ENCODE results near the gene BANK1.

DNA sequence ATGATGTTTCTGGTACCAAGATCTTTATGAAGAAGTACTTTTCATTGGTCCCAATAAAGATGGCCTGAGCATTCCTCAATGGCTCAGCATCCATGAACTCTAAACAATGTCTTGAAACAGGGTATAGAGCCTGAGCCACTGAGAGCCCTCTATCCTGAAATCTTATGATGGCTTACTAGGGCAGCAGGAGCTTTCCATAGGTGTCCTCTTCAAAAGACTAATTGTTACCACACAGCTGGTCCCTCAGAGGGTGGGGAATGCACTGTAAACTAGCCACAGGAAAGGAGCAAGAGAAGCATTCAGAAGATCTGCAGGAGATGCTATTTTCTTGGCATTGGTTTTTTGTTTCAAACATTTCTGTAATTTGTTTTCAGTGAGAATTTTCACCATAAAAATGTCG lies 5.6 kb upstream of the BANK1 start:
- TF ChIP-seq POLR2AphosphoS5 (IDR thresholded peaks at IDR 0.05; ENCODE audit: low read depth, low read length) (no peak), TCF7L2 (IDR thresholded peaks at IDR 0.05; ENCODE audit: low read depth, low read length) (no peak)
- TF ChIP-seq, protein P1, sequence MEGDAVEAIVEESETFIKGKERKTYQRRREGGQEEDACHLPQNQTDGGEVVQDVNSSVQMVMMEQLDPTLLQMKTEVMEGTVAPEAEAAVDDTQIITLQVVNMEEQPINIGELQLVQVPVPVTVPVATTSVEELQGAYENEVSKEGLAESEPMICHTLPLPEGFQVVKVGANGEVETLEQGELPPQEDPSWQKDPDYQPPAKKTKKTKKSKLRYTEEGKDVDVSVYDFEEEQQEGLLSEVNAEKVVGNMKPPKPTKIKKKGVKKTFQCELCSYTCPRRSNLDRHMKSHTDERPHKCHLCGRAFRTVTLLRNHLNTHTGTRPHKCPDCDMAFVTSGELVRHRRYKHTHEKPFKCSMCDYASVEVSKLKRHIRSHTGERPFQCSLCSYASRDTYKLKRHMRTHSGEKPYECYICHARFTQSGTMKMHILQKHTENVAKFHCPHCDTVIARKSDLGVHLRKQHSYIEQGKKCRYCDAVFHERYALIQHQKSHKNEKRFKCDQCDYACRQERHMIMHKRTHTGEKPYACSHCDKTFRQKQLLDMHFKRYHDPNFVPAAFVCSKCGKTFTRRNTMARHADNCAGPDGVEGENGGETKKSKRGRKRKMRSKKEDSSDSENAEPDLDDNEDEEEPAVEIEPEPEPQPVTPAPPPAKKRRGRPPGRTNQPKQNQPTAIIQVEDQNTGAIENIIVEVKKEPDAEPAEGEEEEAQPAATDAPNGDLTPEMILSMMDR (IDR thresholded peaks at IDR 0.05), result no peak

All from Panc1 (cell line).